Measurements from ENCODE around the gene KCNS1.

The KCNS1 gene

GRCh38 chr20:45051204-45052060 is 49.5 kb downstream of the KCNS1 start:
- Histone ChIP-seq H3K27me3 (ENCODE audit: insufficient read depth, poor library complexity, severe bottlenecking) (no peaks in the 10 kb centered on the region), H3K27ac (replicated peaks) (peak overlapping the region; percentile 23; the same call in 1 of the 2 replicates), H3K4me3 (replicated peaks; ENCODE audit: insufficient read depth, low read length) (no peak overlapping the region)
- no peak for DNase-seq (ENCODE audit: low read depth in 1 of 2, low spot score in 1 of 2)
- no peak for TF ChIP-seq GABPA (IDR thresholded peaks at IDR 0.05; ENCODE audit: low read depth)
- TF ChIP-seq SPI1 (IDR thresholded peaks at IDR 0.05; ENCODE audit: borderline replicate concordance, low read depth) = no peak
- TF ChIP-seq REST (IDR thresholded peaks at IDR 0.05; ENCODE audit: insufficient replicate concordance, low read depth) = no peak

- TF ChIP-seq CTCF (IDR thresholded peaks at IDR 0.05; ENCODE audit: insufficient read depth, low read length) (no peak), SPI1 (IDR thresholded peaks at IDR 0.05; ENCODE audit: borderline replicate concordance, low read depth) (peak; percentile 95)
- Histone ChIP-seq H3K27ac (replicated peaks) (no peak overlapping the region), H3K27me3 (ENCODE audit: insufficient read depth, poor library complexity, severe bottlenecking) (no peaks in the 10 kb centered on the region), H3K4me3 (replicated peaks; ENCODE audit: insufficient read depth, low read length) (no peak overlapping the region)
- no peak for DNase-seq (ENCODE audit: low read depth in 1 of 2, low spot score in 1 of 2)
Measured at GRCh38 chr20:45049904-45050471, 50.9 kb downstream of the KCNS1 start.

- TF ChIP-seq CTCF (IDR thresholded peaks at IDR 0.05; ENCODE audit: insufficient read depth, low read length) (no peak), REST (IDR thresholded peaks at IDR 0.05; ENCODE audit: insufficient replicate concordance, low read depth) (no peak), GABPA (IDR thresholded peaks at IDR 0.05; ENCODE audit: low read depth) (no peak), POLR2AphosphoS5 (IDR thresholded peaks at IDR 0.05; ENCODE audit: low read depth) (no peak), SPI1 (IDR thresholded peaks at IDR 0.05; ENCODE audit: borderline replicate concordance, low read depth) (no peak)
- H3K27me3 ChIP-seq (ENCODE audit: insufficient read depth, poor library complexity, severe bottlenecking) = no peaks in the 10 kb centered on the region
- no peak for DNase-seq (ENCODE audit: low read depth in 1 of 2, low spot score in 1 of 2)
- no peak overlapping the region for H3K4me3 ChIP-seq (replicated peaks; ENCODE audit: insufficient read depth, low read length)
- no peak overlapping the region for H3K27ac ChIP-seq (replicated peaks)
Measured at GRCh38 chr20:45049438-45049837, 51.5 kb downstream of the KCNS1 start.

- H3K27me3 ChIP-seq (ENCODE audit: insufficient read depth, poor library complexity, severe bottlenecking) = no peaks in the 10 kb centered on the region
- no peak for DNase-seq (ENCODE audit: low read depth in 1 of 2, low spot score in 1 of 2)
- no peak overlapping the region for H3K27ac ChIP-seq (replicated peaks)
- H3K4me3 ChIP-seq (replicated peaks; ENCODE audit: insufficient read depth, low read length) = no peak overlapping the region
- TF ChIP-seq GABPA (IDR thresholded peaks at IDR 0.05; ENCODE audit: low read depth) = no peak
- TF ChIP-seq CTCF (IDR thresholded peaks at IDR 0.05; ENCODE audit: insufficient read depth, low read length) = no peak
- no peak for TF ChIP-seq POLR2AphosphoS5 (IDR thresholded peaks at IDR 0.05; ENCODE audit: low read depth)
- no peak for TF ChIP-seq REST (IDR thresholded peaks at IDR 0.05; ENCODE audit: insufficient replicate concordance, low read depth)
- TF ChIP-seq SPI1 (IDR thresholded peaks at IDR 0.05; ENCODE audit: borderline replicate concordance, low read depth) = no peak
Measured at GRCh38 chr20:45047581-45048119, 53.3 kb downstream of the KCNS1 start.
